GM21390 (cell line): ENCODE data around the gene NAGLU.
"Not testable (repeated sequence)": the region's sequence is repeated elsewhere in the genome, so short reads cannot be mapped to it uniquely, and the experiment has no call there.

Source experiments
- ATAC-seq: cut with Tn5 transposase; IDR thresholded peaks from one replicate; pipeline ENCODE4 v1.9.1; 2021; ENCODE audit not compliant: unreplicated experiment

Gene NAGLU

GRCh38 chr17:42543190-42544079 lies 7.4 kb downstream of the NAGLU start:
- ATAC-seq, result no peak

- no peak for ATAC-seq
These were observed 8.8 kb downstream of the NAGLU start for GRCh38 chr17:42544874-42545283.

- ATAC-seq, result not testable (repeated sequence)
These were observed 9.9 kb downstream of the NAGLU start for GRCh38 chr17:42545755-42546505.

GRCh38 chr17:42547001-42547461 lies 11.0 kb downstream of the NAGLU start:
- no peak for ATAC-seq

GRCh38 chr17:42547698-42548069 lies 11.6 kb downstream of the NAGLU start:
- no peak for ATAC-seq

GRCh38 chr17:42548070-42548837 lies 12.2 kb downstream of the NAGLU start:
- no peak for ATAC-seq

GRCh38 chr17:42548993-42549755 lies 13.1 kb downstream of the NAGLU start:
- ATAC-seq, result no peak

- not testable (repeated sequence) for ATAC-seq
These were observed 16.7 kb downstream of the NAGLU start, which contains the start of gene HSD17B1 for GRCh38 chr17:42552736-42553135. Gene HSD17B1 (plus strand): TSS chr17:42552923. CDS start chr17:42552934, 11 bp downstream.

- ATAC-seq, result no peak
These were observed 17.2 kb downstream of the NAGLU start for GRCh38 chr17:42553161-42553818.

GRCh38 chr17:42553866-42554249 lies 17.8 kb downstream of the NAGLU start:
- ATAC-seq, result no peak

GRCh38 chr17:42554250-42555121 lies 18.4 kb downstream of the NAGLU start:
- peak; percentile 79 for ATAC-seq

GRCh38 chr17:42555122-42555622 lies 19.1 kb downstream of the NAGLU start:
- ATAC-seq, result no peak

GRCh38 chr17:42555961-42556617 lies 20.0 kb downstream of the NAGLU start:
- ATAC-seq, result not testable (repeated sequence)

- ATAC-seq, result no peak
These were observed 23.0 kb downstream of the NAGLU start for GRCh38 chr17:42559075-42559474.

- no peak for ATAC-seq
These were observed 24.2 kb downstream of the NAGLU start for GRCh38 chr17:42560246-42560645.

GRCh38 chr17:42561897-42562387 lies 25.9 kb downstream of the NAGLU start, which contains the start of gene COASY:
Gene COASY (plus strand): TSS chr17:42562148. CDS start chr17:42562623, 475 bp downstream.
- ATAC-seq, result no peak

GRCh38 chr17:42562388-42563142 lies 26.5 kb downstream of the NAGLU start:
- ATAC-seq, result no peak
